Bronchial epithelial cell (primary cell): Measurements from ENCODE around the gene ANGEL2. TPM values are rescaled to one million over a fixed set of nuclear protein-coding genes. Genes with fewer than 3 reads are reported as not detected.

Experiments
- DNase-seq: peaks from one replicate; pipeline ENCODE4 v3.0.0-alpha.2; 2010; ENCODE audit warnings: low read depth
- FAIRE-seq: peaks from 2 replicates; lab custom pipeline; 2011; peaks lifted over from hg19 to GRCh38; lab: Jason Lieb, UNC
- H3K27me3 ChIP-seq: 2 replicates; pipeline ENCODE4 v1.5.1; 2011; ENCODE audit warnings: low read length; ENCODE audit not compliant: control insufficient read depth, insufficient read depth
- H3K36me3 ChIP-seq: 2 replicates; pipeline ENCODE4 v1.5.1; 2011; ENCODE audit warnings: low read length; ENCODE audit not compliant: control insufficient read depth, insufficient read depth
- H3K4me3 ChIP-seq: 2 replicates; pipeline ENCODE4 v1.5.1; 2011; ENCODE audit warnings: mild to moderate bottlenecking, low read depth, low read length, control low read depth
- total RNA-seq: library from RNA; depleted of rRNA; stranded (reverse); fragments of >200 nt; gene quantifications from 2 replicates; pipeline ENCODE4 v1.2.1, GENCODE V29; 2014
- TF ChIP-seq, protein P1 (sequence below): IDR thresholded peaks from 2 replicates; pipeline ENCODE4 v1.5.1; 2011; ENCODE audit warnings: mild to moderate bottlenecking, moderate library complexity, low read length, control low read depth, inconsistent platforms; ENCODE audit not compliant: insufficient read depth, severe bottlenecking

ANGEL2 gene
- total RNA-seq, 1 donor from 2014 or later: 22.4 TPM

DNA sequence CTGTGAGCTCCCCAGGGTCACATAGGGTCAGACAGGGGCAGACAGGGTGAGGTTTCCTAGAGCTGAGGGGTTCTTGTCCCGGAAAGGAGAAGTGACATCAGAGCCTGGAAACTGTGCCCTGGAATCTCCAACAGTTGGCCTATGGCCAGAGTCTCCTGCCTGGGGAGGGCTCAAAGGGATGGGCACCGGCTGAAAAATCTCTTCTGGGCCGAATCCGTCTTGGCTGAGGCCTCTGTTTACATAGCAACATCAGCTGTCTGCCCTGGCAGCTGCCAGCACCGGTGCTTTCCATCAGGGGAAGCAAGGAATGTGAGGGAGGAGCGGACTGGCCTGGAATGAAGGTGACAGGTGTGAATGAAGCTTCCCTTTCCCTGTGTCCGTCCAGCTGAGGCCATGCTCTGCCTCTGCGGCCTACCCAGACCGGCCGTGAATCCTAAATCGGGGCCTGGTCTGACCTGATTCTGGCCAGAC, 34.6 kb downstream of the ANGEL2 start:
- FAIRE-seq (no peak), DNase-seq (peak; percentile 20)
- no peaks in the 10 kb centered on the region for H3K36me3 ChIP-seq
- no peak overlapping the region for H3K4me3 ChIP-seq
- no peaks in the 10 kb centered on the region for H3K27me3 ChIP-seq
- TF ChIP-seq, protein P1, sequence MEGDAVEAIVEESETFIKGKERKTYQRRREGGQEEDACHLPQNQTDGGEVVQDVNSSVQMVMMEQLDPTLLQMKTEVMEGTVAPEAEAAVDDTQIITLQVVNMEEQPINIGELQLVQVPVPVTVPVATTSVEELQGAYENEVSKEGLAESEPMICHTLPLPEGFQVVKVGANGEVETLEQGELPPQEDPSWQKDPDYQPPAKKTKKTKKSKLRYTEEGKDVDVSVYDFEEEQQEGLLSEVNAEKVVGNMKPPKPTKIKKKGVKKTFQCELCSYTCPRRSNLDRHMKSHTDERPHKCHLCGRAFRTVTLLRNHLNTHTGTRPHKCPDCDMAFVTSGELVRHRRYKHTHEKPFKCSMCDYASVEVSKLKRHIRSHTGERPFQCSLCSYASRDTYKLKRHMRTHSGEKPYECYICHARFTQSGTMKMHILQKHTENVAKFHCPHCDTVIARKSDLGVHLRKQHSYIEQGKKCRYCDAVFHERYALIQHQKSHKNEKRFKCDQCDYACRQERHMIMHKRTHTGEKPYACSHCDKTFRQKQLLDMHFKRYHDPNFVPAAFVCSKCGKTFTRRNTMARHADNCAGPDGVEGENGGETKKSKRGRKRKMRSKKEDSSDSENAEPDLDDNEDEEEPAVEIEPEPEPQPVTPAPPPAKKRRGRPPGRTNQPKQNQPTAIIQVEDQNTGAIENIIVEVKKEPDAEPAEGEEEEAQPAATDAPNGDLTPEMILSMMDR: no peak

DNA sequence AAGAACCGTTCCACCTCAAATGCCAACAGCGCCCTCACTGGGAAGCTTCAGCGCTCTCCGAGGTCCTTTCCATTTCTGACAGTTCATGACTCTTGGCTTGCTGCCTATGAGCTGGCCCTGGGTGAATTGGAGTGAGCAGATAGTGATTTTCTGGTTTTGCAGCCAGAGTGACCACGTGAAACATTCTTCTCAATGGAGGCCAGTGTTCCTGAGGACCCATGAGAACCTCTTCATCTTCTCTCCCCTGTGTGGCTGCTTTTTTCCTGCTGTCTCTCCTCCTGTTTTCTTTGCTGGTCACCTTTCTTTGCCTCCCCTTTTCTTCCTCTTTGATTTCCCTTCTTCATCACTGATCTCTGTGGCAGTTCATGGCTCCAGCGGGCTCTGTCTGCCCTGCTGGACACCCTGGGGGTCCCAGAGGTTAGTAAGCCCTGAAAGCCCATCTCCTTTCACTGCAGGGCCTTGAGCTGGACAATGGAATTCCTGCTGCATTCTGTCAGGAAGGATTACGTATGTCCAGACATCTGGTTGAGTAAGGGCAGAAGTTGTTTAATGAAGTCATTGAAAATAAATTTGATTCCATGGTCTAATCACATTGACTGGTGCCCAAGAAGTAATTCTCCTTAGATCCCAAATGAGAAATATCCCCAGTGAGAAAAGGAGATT, 35.4 kb downstream of the ANGEL2 start:
- TF ChIP-seq, protein P1: no peak
- DNase-seq: peak; percentile 5
- FAIRE-seq: no peak

DNA sequence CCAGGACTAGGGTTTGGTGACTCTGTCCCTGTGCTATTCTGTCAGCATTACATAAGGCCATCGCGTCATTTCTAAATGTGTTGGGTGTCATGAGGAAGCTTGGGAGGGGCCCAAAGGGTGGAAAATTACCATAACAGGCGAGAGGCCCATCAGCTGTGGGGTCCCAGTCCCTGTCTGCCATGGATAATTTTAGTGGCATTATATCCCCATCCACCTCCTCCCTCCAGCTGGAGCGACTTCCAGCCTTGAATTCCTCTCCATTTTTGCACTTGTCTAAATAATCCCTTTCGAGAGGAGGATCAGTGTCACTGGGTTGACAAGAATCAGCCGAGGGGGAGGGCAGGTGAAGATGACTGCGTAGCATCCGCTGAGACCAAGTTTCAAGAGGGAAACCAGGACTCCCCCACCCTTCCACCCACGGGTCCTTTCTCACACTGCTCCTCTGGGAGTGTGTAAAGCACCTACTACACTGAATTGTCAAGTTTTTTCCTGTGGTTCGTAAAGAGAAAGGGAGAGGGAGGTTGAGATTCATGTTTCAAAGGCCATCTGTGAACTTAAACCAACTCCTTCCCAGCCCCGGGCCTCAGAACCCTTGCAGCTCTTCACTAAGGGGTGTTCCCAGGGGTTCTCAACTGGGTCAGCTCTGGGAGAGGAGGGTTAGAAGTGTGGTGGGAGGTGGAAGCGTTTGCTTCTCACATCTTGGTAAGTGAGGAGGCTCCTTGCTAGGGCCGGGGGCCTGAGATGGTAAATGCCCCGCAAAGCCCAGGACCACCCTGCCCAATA, 36.1 kb downstream of the ANGEL2 start:
- Histone ChIP-seq H3K36me3 (no peaks in the 10 kb centered on the region), H3K4me3 (no peak overlapping the region), H3K27me3 (no peaks in the 10 kb centered on the region)
- DNase-seq: no peak
- FAIRE-seq: no peak
- TF ChIP-seq, protein P1: no peak

More for the DNA sequence above, 35.4 kb downstream of the ANGEL2 start:
- H3K27me3 ChIP-seq: no peaks in the 10 kb centered on the region
- no peaks in the 10 kb centered on the region for H3K36me3 ChIP-seq
- no peak overlapping the region for H3K4me3 ChIP-seq

DNA sequence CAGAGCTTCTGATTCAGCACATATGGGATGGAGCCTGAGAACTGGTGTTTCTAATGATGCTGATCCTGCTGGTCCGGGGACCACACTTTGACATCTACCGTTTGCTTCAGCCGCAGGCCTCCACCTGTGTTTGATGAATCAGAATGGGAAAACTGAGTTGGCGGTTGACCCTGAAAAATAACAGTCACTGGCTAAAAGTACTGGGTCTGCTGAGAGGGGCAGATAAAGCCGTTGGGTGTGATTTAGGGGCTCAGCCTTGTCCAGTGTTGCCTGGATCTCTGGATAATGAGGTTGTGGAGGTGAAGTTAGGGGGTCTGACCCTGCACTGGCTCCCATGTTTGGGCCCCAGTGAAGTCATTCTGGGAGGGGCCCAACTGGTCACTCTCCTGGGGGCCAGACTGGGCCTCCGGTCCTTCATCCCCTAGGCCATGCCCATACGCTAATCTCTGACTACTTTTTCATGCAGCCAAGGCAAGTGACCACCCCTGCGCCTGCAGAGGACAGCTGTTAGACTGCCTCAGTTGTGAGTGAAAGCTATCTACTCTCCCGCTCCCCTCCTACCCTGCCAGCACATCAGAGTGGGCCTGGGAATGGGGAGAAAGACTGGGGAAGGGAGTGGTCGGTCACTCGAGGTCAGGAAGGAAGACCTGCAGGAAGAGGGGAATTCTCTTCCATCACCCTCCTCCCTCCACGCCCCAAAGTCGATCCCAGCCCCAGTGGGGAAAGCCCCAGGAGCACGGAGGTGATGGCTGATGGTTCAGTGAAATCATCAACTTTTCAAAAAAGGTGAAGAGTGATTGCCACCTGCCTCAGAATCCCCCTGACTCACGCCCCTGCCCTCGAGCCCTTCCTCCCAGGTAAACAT, 37.7 kb downstream of the ANGEL2 start:
- no peaks in the 10 kb centered on the region for H3K27me3 ChIP-seq
- DNase-seq (no peak), FAIRE-seq (no peak)
- TF ChIP-seq, protein P1: no peak
- no peaks in the 10 kb centered on the region for H3K36me3 ChIP-seq
- H3K4me3 ChIP-seq: no peak overlapping the region

DNA sequence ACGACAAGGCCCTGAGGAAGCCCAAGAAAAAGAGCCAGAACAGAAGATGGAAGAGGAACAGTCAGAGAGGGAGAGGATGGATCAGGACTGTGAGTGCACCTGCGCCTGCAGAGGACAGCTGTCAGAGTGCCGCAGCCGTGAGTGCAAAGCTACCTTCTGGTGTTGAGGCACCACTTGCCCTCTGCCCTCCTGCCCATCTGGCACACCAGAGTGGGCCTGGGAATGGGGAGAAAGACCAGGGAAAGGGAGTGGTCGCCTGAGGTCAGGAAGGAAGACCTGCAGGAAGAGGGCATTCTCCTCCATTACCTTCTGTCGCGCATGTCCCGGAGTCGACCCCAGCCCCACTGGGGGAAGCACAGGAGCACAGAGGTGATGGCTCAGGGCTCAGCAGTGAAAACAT, 39.1 kb downstream of the ANGEL2 start:
- TF ChIP-seq, protein P1: no peak
- no peak for FAIRE-seq
- no peak for DNase-seq

More for the DNA sequence above, 39.1 kb downstream of the ANGEL2 start:
- Histone ChIP-seq H3K4me3 (no peak overlapping the region), H3K27me3 (no peaks in the 10 kb centered on the region), H3K36me3 (no peaks in the 10 kb centered on the region)
